ENCODE results near the gene DNASE1L1.

The DNASE1L1 gene

DNA sequence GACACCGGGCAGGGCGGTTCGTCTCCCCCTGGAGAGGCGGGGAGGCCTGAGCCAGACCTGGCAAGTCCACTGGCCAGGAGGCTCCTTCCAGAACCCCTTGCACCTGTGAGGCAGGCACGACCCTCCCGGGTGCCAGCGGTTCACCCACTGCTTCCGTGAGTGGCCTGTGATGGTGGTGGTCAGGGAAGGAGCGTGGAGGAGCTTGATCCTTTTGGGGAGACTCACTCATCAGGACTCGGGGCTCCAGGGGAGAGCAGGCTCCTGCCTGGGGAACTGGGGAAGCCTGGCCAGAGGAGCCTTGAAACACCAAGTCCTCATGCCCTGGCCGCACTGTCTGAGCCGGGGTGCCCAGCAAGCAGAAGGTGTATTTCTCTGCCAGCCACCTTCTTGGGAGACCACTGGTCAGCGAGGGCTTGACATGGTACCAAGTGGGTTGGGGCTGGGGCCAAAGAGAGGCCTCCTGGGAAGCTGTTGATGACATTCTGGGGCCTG lies 35.7 kb upstream of the DNASE1L1 start:
- Histone ChIP-seq H3K27ac (ENCODE audit: low read depth, low read length, poor library complexity, severe bottlenecking) (no peak overlapping the region), H2AFZ (ENCODE audit: low read length) (no peak overlapping the region)

GRCh38 chrX:154443992-154444754 lies 35.1 kb upstream of the DNASE1L1 start, which contains the start of gene FAM50A:
FAM50A (plus strand) TSS chrX:154444141; CDS start chrX:154444236, 95 bp downstream.
- peaks cover 20% of the 10 kb centered on the region for H3K4me1 ChIP-seq (ENCODE audit: insufficient read depth, low read length, severe bottlenecking)
- H3K9ac ChIP-seq (ENCODE audit: low read length), result peak within 1 kb of the TSS; percentile 60
- H3K9me3 ChIP-seq (ENCODE audit: low read length), result no peaks in the 10 kb centered on the region
- no peaks in the 10 kb centered on the region for H3K9me2 ChIP-seq (ENCODE audit: low read depth, low read length)
- TF ChIP-seq EZH2 (IDR thresholded peaks at IDR 0.05; ENCODE audit: borderline replicate concordance, low read length) (no peak), CTCF (IDR thresholded peaks at IDR 0.05; ENCODE audit: low read length) (no peak)
- H2AFZ ChIP-seq (ENCODE audit: low read length), result no peak within 1 kb of the TSS
- H4K20me1 ChIP-seq (ENCODE audit: insufficient read depth, low read length), result no peaks in the 10 kb centered on the region
- no peaks in the 10 kb centered on the region for H3K79me2 ChIP-seq (ENCODE audit: insufficient read depth, low read length)
- H3F3A ChIP-seq (ENCODE audit: insufficient read depth, low read length), result no peaks in the 10 kb centered on the region
- peaks cover 22% of the 10 kb centered on the region for H3K36me3 ChIP-seq (ENCODE audit: insufficient read depth, low read length)
- H3K27ac ChIP-seq (ENCODE audit: low read depth, low read length, poor library complexity, severe bottlenecking), result no peak within 1 kb of the TSS
- H3K4me3 ChIP-seq (ENCODE audit: low read depth, low read length, poor library complexity, severe bottlenecking), result peak within 1 kb of the TSS; percentile 60
- no peaks in the 10 kb centered on the region for H3K27me3 ChIP-seq (ENCODE audit: insufficient read depth, low read length)
- peak within 1 kb of the TSS; percentile 55 for H3K4me2 ChIP-seq (ENCODE audit: low read length)

More for the DNA sequence above, 35.7 kb upstream of the DNASE1L1 start:
- Histone ChIP-seq H3K27me3 (ENCODE audit: insufficient read depth, low read length) (no peaks in the 10 kb centered on the region), H4K20me1 (ENCODE audit: insufficient read depth, low read length) (no peaks in the 10 kb centered on the region), H3K9me2 (ENCODE audit: low read depth, low read length) (no peaks in the 10 kb centered on the region), H3K4me2 (ENCODE audit: low read length) (peak overlapping the region; percentile 52), H3F3A (ENCODE audit: insufficient read depth, low read length) (no peaks in the 10 kb centered on the region), H3K4me3 (ENCODE audit: low read depth, low read length, poor library complexity, severe bottlenecking) (peak overlapping the region; percentile 60), H3K9ac (ENCODE audit: low read length) (peak overlapping the region; percentile 60), H3K36me3 (ENCODE audit: insufficient read depth, low read length) (peaks cover 20% of the 10 kb centered on the region), H3K9me3 (ENCODE audit: low read length) (no peaks in the 10 kb centered on the region), H3K79me2 (ENCODE audit: insufficient read depth, low read length) (no peaks in the 10 kb centered on the region), H3K4me1 (ENCODE audit: insufficient read depth, low read length, severe bottlenecking) (peaks cover 20% of the 10 kb centered on the region)
- TF ChIP-seq CTCF (IDR thresholded peaks at IDR 0.05; ENCODE audit: low read length), result no peak
- no peak for TF ChIP-seq EZH2 (IDR thresholded peaks at IDR 0.05; ENCODE audit: borderline replicate concordance, low read length)

DNA sequence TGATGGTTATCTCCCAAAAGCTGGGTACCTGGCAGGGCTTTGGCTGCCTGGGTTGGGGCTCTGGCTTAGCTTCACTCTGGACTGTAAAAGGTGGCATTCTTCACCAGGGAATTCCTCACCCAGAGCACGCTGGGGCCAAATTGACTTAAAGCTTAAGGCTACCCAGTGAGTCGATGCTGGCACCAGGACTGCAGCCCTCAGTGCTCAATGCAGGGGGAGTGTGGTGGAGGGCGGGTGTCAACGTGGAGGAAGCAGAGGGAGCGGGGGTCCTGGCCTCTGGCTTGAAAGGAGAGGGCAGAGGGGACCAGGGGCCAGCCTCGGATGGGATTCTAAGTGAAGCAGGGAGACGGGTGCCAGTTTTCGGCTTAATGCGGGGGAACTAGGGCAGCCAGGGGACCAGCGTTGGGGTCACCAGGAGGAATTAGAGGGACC lies 34.4 kb upstream of the DNASE1L1 start:
- H3K79me2 ChIP-seq (ENCODE audit: insufficient read depth, low read length), result no peaks in the 10 kb centered on the region
- peak overlapping the region; percentile 55 for H3K4me2 ChIP-seq (ENCODE audit: low read length)
- no peaks in the 10 kb centered on the region for H3K9me3 ChIP-seq (ENCODE audit: low read length)
- no peaks in the 10 kb centered on the region for H4K20me1 ChIP-seq (ENCODE audit: insufficient read depth, low read length)
- TF ChIP-seq EZH2 (IDR thresholded peaks at IDR 0.05; ENCODE audit: borderline replicate concordance, low read length), result no peak
- TF ChIP-seq CTCF (IDR thresholded peaks at IDR 0.05; ENCODE audit: low read length), result no peak
- H3K27me3 ChIP-seq (ENCODE audit: insufficient read depth, low read length), result no peaks in the 10 kb centered on the region
- H3K27ac ChIP-seq (ENCODE audit: low read depth, low read length, poor library complexity, severe bottlenecking), result no peak overlapping the region
- peaks cover 21% of the 10 kb centered on the region for H3K36me3 ChIP-seq (ENCODE audit: insufficient read depth, low read length)
- peak overlapping the region; percentile 40; the same call in 1 of the 2 replicates for H3K9ac ChIP-seq (ENCODE audit: low read length)
- H2AFZ ChIP-seq (ENCODE audit: low read length), result no peak overlapping the region
- peaks cover 23% of the 10 kb centered on the region for H3K4me1 ChIP-seq (ENCODE audit: insufficient read depth, low read length, severe bottlenecking)
- no peaks in the 10 kb centered on the region for H3F3A ChIP-seq (ENCODE audit: insufficient read depth, low read length)
- H3K4me3 ChIP-seq (ENCODE audit: low read depth, low read length, poor library complexity, severe bottlenecking), result peak overlapping the region; percentile 60
- H3K9me2 ChIP-seq (ENCODE audit: low read depth, low read length), result no peaks in the 10 kb centered on the region

Measured in OCI-LY1 (cell line).